H9 (cell line): Measurements from ENCODE around the gene WNT3. TPM values are rescaled to one million over a fixed set of nuclear protein-coding genes. Genes with fewer than 3 reads are reported as not detected.

ENCODE experiments used
- DNase-seq: peaks from one replicate; pipeline ENCODE4 v3.0.0-alpha.2; 2017
- H2AFZ ChIP-seq: one replicate; pipeline ENCODE4 v1.6.1; 2013; ENCODE audit warnings: mild to moderate bottlenecking, low read length, control low read depth, moderate library complexity
- H2AK5ac ChIP-seq: 2 replicates; pipeline ENCODE4 v1.6.1; 2013; ENCODE audit warnings: low read length, control low read depth, mixed read lengths; ENCODE audit not compliant: insufficient read length
- H2BK120ac ChIP-seq: one replicate; pipeline ENCODE4 v1.6.1; 2013; ENCODE audit warnings: low read depth, mild to moderate bottlenecking, low read length, control low read depth, inconsistent platforms; ENCODE audit not compliant: poor library complexity, severe bottlenecking
- H2BK12ac ChIP-seq: 2 replicates; pipeline ENCODE4 v1.6.1; 2013; ENCODE audit warnings: low read length, control low read depth, mixed read lengths, low read depth; ENCODE audit not compliant: insufficient read length
- H2BK15ac ChIP-seq: 2 replicates; pipeline ENCODE4 v1.6.1; 2013; ENCODE audit warnings: low read depth, low read length, control low read depth
- H2BK20ac ChIP-seq: one replicate; pipeline ENCODE4 v1.6.1; 2013; ENCODE audit warnings: low read depth, mild to moderate bottlenecking, low read length, control low read depth, inconsistent platforms; ENCODE audit not compliant: poor library complexity, severe bottlenecking
- H2BK5ac ChIP-seq: 2 replicates; pipeline ENCODE4 v1.6.1; 2013; ENCODE audit warnings: low read length, control low read depth, mixed read lengths; ENCODE audit not compliant: insufficient read length
- H3K14ac ChIP-seq: 2 replicates; pipeline ENCODE4 v1.6.1; 2013; ENCODE audit warnings: low read length, control low read depth; ENCODE audit not compliant: insufficient read depth
- H3K18ac ChIP-seq: 2 replicates; pipeline ENCODE4 v1.6.1; 2013; ENCODE audit warnings: low read depth, mild to moderate bottlenecking, mixed read lengths, low read length, control low read depth; ENCODE audit not compliant: insufficient read length
- H3K23ac ChIP-seq: 2 replicates; pipeline ENCODE4 v1.6.1; 2013; ENCODE audit warnings: low read length, control low read depth, mixed read lengths, low read depth; ENCODE audit not compliant: insufficient read length
- H3K23me2 ChIP-seq: 2 replicates; pipeline ENCODE4 v1.6.1; 2013; ENCODE audit warnings: low read depth, mild to moderate bottlenecking, mixed read lengths, low read length, control low read depth; ENCODE audit not compliant: insufficient read length, poor library complexity, severe bottlenecking
- H3K27ac ChIP-seq: 2 replicates; pipeline ENCODE4 v1.5.1; 2013; ENCODE audit warnings: low read length, control low read depth, mixed read lengths, low read depth; ENCODE audit not compliant: insufficient read length
- H3K27me3 ChIP-seq: 2 replicates; pipeline ENCODE4 v1.6.1; 2013; ENCODE audit warnings: low read length, control low read depth, inconsistent platforms; ENCODE audit not compliant: insufficient read depth
- H3K4ac ChIP-seq: 2 replicates; pipeline ENCODE4 v1.6.1; 2013; ENCODE audit warnings: low read depth, mild to moderate bottlenecking, control low read depth, inconsistent platforms, low read length, moderate library complexity
- H3K4me1 ChIP-seq: 2 replicates; pipeline ENCODE4 v1.6.1; 2013; ENCODE audit warnings: low read length, control low read depth, inconsistent platforms; ENCODE audit not compliant: insufficient read depth
- H3K4me2 ChIP-seq: 2 replicates; pipeline ENCODE4 v1.6.1; 2013; ENCODE audit warnings: low read length, control low read depth, mixed read lengths; ENCODE audit not compliant: insufficient read length, insufficient read depth
- H3K56ac ChIP-seq: 2 replicates; pipeline ENCODE4 v1.6.1; 2013; ENCODE audit warnings: low read depth, mild to moderate bottlenecking, mixed read lengths, low read length, control low read depth; ENCODE audit not compliant: insufficient read length
- H3K79me1 ChIP-seq: 2 replicates; pipeline ENCODE4 v1.6.1; 2013; ENCODE audit warnings: low read depth, mild to moderate bottlenecking, moderate library complexity, low read length, control low read depth, inconsistent platforms; ENCODE audit not compliant: insufficient read depth, poor library complexity, severe bottlenecking
- H3K79me2 ChIP-seq: 2 replicates; pipeline ENCODE4 v1.6.1; 2013; ENCODE audit warnings: low read length, control low read depth, inconsistent platforms; ENCODE audit not compliant: insufficient read depth
- H3K9ac ChIP-seq: 2 replicates; pipeline ENCODE4 v1.6.1; 2013; ENCODE audit warnings: low read length, control low read depth, mixed read lengths; ENCODE audit not compliant: insufficient read length; ENCODE audit errors: extremely low read depth
- H3K9me3 ChIP-seq: one replicate; pipeline ENCODE4 v1.6.1; 2013; ENCODE audit warnings: low read depth, low read length, inconsistent platforms; ENCODE audit not compliant: control insufficient read depth
- H3T11ph ChIP-seq: one replicate; pipeline ENCODE4 v1.6.1; 2013; ENCODE audit warnings: mild to moderate bottlenecking, low read length, control low read depth, inconsistent platforms
- H4K20me1 ChIP-seq: one replicate; pipeline ENCODE4 v1.6.1; 2013; ENCODE audit not compliant: control insufficient read depth, insufficient read length, insufficient read depth
- H4K5ac ChIP-seq: 2 replicates; pipeline ENCODE4 v1.6.1; 2013; ENCODE audit warnings: low read depth, mild to moderate bottlenecking, mixed read lengths, low read length, control low read depth; ENCODE audit not compliant: insufficient read length
- H4K8ac ChIP-seq: replicated peaks from 2 replicates; pipeline ENCODE4 v1.6.1; 2013; ENCODE audit warnings: low read length, control low read depth, mixed read lengths, low read depth; ENCODE audit not compliant: insufficient read length
- H4K91ac ChIP-seq: 2 replicates; pipeline ENCODE4 v1.6.1; 2013; ENCODE audit warnings: low read depth, mild to moderate bottlenecking, moderate library complexity, mixed read lengths, low read length, control low read depth; ENCODE audit not compliant: insufficient read length
- H3K27ac Mint-ChIP-seq, 3 experiments: 2 replicates in 2 of 3; 3 replicates in 1 of 3; pipeline ENCODE4 v1.8.0; 2020 to 2021; ENCODE audit warnings: mixed read lengths in 3 of 3, mild to moderate bottlenecking in 1 of 3, moderate library complexity in 1 of 3
- H3K27me3 Mint-ChIP-seq: 2 replicates; pipeline ENCODE4 v1.8.0; 2021; ENCODE audit warnings: low read depth, mild to moderate bottlenecking, moderate library complexity, mixed read lengths
- H3K36me3 Mint-ChIP-seq, 3 experiments: 2 replicates in 2 of 3; 3 replicates in 1 of 3; pipeline ENCODE4 v1.8.0; 2020 to 2021; ENCODE audit warnings: low read depth in 3 of 3, mixed read lengths in 3 of 3; ENCODE audit not compliant: insufficient read depth in 1 of 3
- H3K4me1 Mint-ChIP-seq, 2 experiments: 2 replicates each; pipeline ENCODE4 v1.8.0; 2020; ENCODE audit warnings: mixed read lengths in 2 of 2
- H3K4me3 Mint-ChIP-seq, 2 experiments: 2 replicates in 1 of 2; 3 replicates in 1 of 2; pipeline ENCODE4 v1.8.0; 2020 to 2021; ENCODE audit warnings: mild to moderate bottlenecking in 2 of 2, mixed read lengths in 2 of 2, moderate library complexity in 1 of 2
- H3K9me3 Mint-ChIP-seq, 2 experiments: 2 replicates in 1 of 2; 3 replicates in 1 of 2; pipeline ENCODE4 v1.8.0; 2020; ENCODE audit warnings: mild to moderate bottlenecking in 2 of 2, mixed read lengths in 2 of 2, moderate library complexity in 1 of 2
- WGBS: extraction: QIAGEN DNeasy Blood & Tissue Kit; methylation state at CpG from one replicate; pipeline ENCODE4 v1.1.7; 2013; ENCODE audit warnings: missing lambda C conversion rate, low lambda C conversion rate, mixed read lengths; ENCODE audit not compliant: insufficient read length; ENCODE audit errors: extremely low coverage; 5-methylcytosine and 5-hydroxymethylcytosine counted together
- total RNA-seq: library from RNA; stranded (reverse); gene quantifications from 2 replicates; pipeline ENCODE4 v1.2.1, GENCODE V29; 2021
- TF ChIP-seq, protein P1 (sequence below): fragments of 200-600 bp; sonication (generic); conservative IDR thresholded peaks from 3 replicates; pipeline ENCODE4 v1.8.0; 2021; ENCODE audit warnings: antibody characterized with exemption, mild to moderate bottlenecking

Gene WNT3
- total RNA-seq, 1 experiment from 2014 or later = 22.4 TPM

- H3K23me2 ChIP-seq = peaks cover 9% of the 10 kb centered on the region
- H2BK20ac ChIP-seq = no peak overlapping the region
- H3K27me3 ChIP-seq = peaks cover 29% of the 10 kb centered on the region; the same call in 1 of the 2 replicates
- Mint-ChIP-seq H3K4me1 (peaks cover 26 to 33% of the 10 kb centered on the region in 2 experiments), H3K36me3 (peaks cover 3 to 25% (median 5%) of the 10 kb centered on the region in 3 experiments; a peak in 5 of 7 replicates), H3K4me3 (peak overlapping the region; percentile 60 to 80), H3K27ac (peak overlapping the region; percentile 74 to 96 (median 90); a peak in 5 of 7 replicates), H3K9me3 (peaks cover 0 to 3% of the 10 kb centered on the region in 2 experiments; a peak in 1 of 5 replicates), H3K27me3 (peaks cover 77% of the 10 kb centered on the region)
- H3K79me1 ChIP-seq = no peaks in the 10 kb centered on the region
- WGBS = no CpG with 5 or more reads among the region's 16 CpGs
- no peak overlapping the region for H2BK5ac ChIP-seq
- H3K23ac ChIP-seq = no peak overlapping the region
- no peak overlapping the region for H3K56ac ChIP-seq
- H2BK15ac ChIP-seq = no peak overlapping the region
- H3T11ph ChIP-seq = no peak overlapping the region
- no peaks in the 10 kb centered on the region for H4K20me1 ChIP-seq
- H3K14ac ChIP-seq = peak overlapping the region; percentile 75; the same call in 1 of the 2 replicates
- no peak overlapping the region for H4K5ac ChIP-seq
- TF ChIP-seq, protein P1, sequence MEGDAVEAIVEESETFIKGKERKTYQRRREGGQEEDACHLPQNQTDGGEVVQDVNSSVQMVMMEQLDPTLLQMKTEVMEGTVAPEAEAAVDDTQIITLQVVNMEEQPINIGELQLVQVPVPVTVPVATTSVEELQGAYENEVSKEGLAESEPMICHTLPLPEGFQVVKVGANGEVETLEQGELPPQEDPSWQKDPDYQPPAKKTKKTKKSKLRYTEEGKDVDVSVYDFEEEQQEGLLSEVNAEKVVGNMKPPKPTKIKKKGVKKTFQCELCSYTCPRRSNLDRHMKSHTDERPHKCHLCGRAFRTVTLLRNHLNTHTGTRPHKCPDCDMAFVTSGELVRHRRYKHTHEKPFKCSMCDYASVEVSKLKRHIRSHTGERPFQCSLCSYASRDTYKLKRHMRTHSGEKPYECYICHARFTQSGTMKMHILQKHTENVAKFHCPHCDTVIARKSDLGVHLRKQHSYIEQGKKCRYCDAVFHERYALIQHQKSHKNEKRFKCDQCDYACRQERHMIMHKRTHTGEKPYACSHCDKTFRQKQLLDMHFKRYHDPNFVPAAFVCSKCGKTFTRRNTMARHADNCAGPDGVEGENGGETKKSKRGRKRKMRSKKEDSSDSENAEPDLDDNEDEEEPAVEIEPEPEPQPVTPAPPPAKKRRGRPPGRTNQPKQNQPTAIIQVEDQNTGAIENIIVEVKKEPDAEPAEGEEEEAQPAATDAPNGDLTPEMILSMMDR = no peak
- no peak overlapping the region for H4K91ac ChIP-seq
- no peak overlapping the region for H2AFZ ChIP-seq
- no peak overlapping the region for H3K4ac ChIP-seq
- peak overlapping the region; percentile 58 for H2BK12ac ChIP-seq
- H2AK5ac ChIP-seq = peak overlapping the region; percentile 79
- no peak overlapping the region for H4K8ac ChIP-seq
- no peaks in the 10 kb centered on the region for H3K9me3 ChIP-seq
- no peaks in the 10 kb centered on the region for H3K79me2 ChIP-seq
- DNase-seq = peak; percentile 97
- no peak overlapping the region for H3K9ac ChIP-seq
- H2BK120ac ChIP-seq = no peak overlapping the region
- H3K18ac ChIP-seq = peak overlapping the region; percentile 93
- H3K4me1 ChIP-seq = peaks cover 3% of the 10 kb centered on the region; the same call in 1 of the 2 replicates
- peak overlapping the region; percentile 34 for H3K4me2 ChIP-seq
- H3K27ac ChIP-seq = peak overlapping the region; percentile 75
Measured at GRCh38 chr17:46772475-46773220, 45.8 kb downstream of the WNT3 start.
